HG02938 (cell line): Measurements from ENCODE around the gene SOD2.
"Not testable (repeated sequence)": the region's sequence is repeated elsewhere in the genome, so short reads cannot be mapped to it uniquely, and the experiment has no call there.

ENCODE experiments used
- ATAC-seq: cut with Tn5 transposase; IDR thresholded peaks from one replicate; pipeline ENCODE4 v1.9.1; 2021; ENCODE audit warnings: mild to moderate bottlenecking, moderate library complexity; ENCODE audit not compliant: unreplicated experiment

The SOD2 gene

GRCh38 chr6:159684013-159684304, 9.1 kb downstream of the SOD2 start:
- ATAC-seq, result no peak

- no peak for ATAC-seq
These were observed 10.2 kb downstream of the SOD2 start for GRCh38 chr6:159682810-159683209.

GRCh38 chr6:159682295-159682694, 10.7 kb downstream of the SOD2 start:
- ATAC-seq, result no peak

GRCh38 chr6:159681191-159681880, 11.7 kb downstream of the SOD2 start:
- no peak for ATAC-seq

GRCh38 chr6:159680104-159680503, 12.9 kb downstream of the SOD2 start:
- no peak for ATAC-seq

GRCh38 chr6:159679091-159680077, 13.7 kb downstream of the SOD2 start:
- no peak for ATAC-seq

- no peak for ATAC-seq
These were observed 14.5 kb downstream of the SOD2 start for GRCh38 chr6:159678574-159678973.

- no peak for ATAC-seq
These were observed 15.4 kb downstream of the SOD2 start for GRCh38 chr6:159677506-159678165.

- ATAC-seq, result no peak
These were observed 16.0 kb downstream of the SOD2 start for GRCh38 chr6:159676890-159677505.

GRCh38 chr6:159676236-159676635, 16.8 kb downstream of the SOD2 start:
- not testable (repeated sequence) for ATAC-seq

GRCh38 chr6:159665868-159666635, 27.0 kb downstream of the SOD2 start:
- ATAC-seq, result no peak

GRCh38 chr6:159663368-159663889, 29.6 kb downstream of the SOD2 start:
- not testable (repeated sequence) for ATAC-seq

- ATAC-seq, result not testable (repeated sequence)
These were observed 31.1 kb downstream of the SOD2 start for GRCh38 chr6:159661977-159662376.

- no peak for ATAC-seq
These were observed 37.5 kb downstream of the SOD2 start for GRCh38 chr6:159655409-159655988.

- no peak for ATAC-seq
These were observed 38.5 kb downstream of the SOD2 start for GRCh38 chr6:159654483-159655098.

- ATAC-seq, result no peak
These were observed 42.7 kb downstream of the SOD2 start for GRCh38 chr6:159650314-159650713.

- ATAC-seq, result no peak
These were observed 43.6 kb downstream of the SOD2 start for GRCh38 chr6:159649441-159649840.

- ATAC-seq, result peak; percentile 97
These were observed 46.3 kb downstream of the SOD2 start for GRCh38 chr6:159646733-159647132.

- ATAC-seq, result no peak
These were observed 46.9 kb downstream of the SOD2 start for GRCh38 chr6:159646116-159646515.
